GM18499 (cell line): ENCODE measurements around the gene PCYT1A.
"Not testable (repeated sequence)": the region's sequence is repeated elsewhere in the genome, so short reads cannot be mapped to it uniquely, and the experiment has no call there.

ENCODE experiments used
- ATAC-seq: cut with Tn5 transposase; IDR thresholded peaks from one replicate; pipeline ENCODE4 v1.9.1; 2021; ENCODE audit warnings: moderate number of reproducible peaks; ENCODE audit not compliant: insufficient read depth, unreplicated experiment

PCYT1A gene

GRCh38 chr3:196197524-196197923 lies 90.0 kb downstream of the PCYT1A start:
- no peak for ATAC-seq

- no peak for ATAC-seq
Observed at GRCh38 chr3:196195664-196196265, 91.8 kb downstream of the PCYT1A start.

DNA sequence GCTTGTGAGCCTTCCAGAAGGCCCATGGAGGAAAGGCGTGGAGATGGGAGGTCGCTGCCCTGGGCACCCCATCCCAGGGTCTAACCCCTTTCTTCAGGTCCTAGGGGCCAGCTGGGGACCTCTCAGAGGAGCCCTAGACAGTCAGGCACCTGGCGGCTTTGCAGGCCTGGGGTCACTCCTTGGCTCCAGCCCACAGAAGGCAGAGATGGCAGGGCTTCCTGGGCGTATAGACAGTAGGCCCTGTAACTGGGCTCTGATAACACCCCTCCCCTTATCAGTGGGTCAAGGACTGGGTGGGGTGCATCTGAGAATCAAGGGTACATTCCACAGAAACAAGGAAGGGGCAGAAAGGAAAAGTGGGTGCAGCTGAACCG lies 93.0 kb downstream of the PCYT1A start:
- ATAC-seq = no peak

GRCh38 chr3:196193736-196194541 lies 93.6 kb downstream of the PCYT1A start:
- ATAC-seq = no peak

- no peak for ATAC-seq
Observed at GRCh38 chr3:196193133-196193735, 94.3 kb downstream of the PCYT1A start.

DNA sequence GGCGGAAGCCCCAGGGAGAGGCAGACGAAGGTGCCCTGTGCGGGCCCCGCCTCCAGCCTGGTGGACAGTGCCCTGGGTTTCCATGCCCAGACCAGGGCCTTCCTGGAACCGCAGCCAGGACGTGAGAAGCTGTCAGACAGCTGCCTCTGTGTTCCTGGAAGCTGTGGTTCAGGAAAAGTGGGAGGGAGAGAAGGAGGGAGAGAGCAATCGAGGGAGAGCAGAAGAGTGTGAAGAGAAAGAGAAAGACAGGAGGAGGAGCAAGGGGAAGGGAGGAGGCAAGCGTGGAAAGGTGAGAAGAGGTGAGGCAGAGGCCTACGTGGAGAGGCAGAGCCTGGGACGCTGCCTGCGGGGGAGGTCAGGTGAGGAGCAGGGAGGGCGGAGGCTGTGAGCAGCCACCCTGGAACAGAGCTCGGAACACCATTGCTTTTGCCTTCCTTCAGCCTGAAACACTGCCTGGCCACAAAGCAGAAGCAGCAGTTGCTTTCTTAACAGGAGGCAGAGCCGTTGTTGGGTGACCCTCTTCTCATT lies 94.9 kb downstream of the PCYT1A start:
- ATAC-seq = no peak

DNA sequence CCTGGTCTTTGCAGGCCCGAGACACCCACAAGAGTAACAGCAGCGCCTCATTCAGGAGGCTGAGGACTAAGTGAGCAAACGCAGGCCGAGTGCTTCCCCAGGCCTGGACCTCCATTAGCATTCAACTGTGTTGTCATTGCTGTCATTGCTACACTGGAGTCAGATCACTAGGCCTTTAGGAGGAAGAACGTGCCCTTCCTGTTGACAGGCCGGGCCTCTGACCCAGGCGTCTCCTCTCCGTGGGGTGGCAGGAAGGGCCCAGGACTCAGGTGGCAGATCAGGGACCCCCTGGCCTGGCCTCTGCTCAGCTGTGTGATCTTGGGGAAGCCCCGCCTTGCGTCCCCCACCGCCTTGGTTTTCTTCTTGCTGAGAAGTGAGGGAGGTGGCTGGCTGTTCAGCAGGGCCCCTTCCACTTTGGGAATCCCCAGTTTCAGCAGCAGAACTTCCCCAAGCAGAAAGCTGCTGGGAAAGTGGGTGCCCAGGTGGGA lies 95.4 kb downstream of the PCYT1A start:
- no peak for ATAC-seq

DNA sequence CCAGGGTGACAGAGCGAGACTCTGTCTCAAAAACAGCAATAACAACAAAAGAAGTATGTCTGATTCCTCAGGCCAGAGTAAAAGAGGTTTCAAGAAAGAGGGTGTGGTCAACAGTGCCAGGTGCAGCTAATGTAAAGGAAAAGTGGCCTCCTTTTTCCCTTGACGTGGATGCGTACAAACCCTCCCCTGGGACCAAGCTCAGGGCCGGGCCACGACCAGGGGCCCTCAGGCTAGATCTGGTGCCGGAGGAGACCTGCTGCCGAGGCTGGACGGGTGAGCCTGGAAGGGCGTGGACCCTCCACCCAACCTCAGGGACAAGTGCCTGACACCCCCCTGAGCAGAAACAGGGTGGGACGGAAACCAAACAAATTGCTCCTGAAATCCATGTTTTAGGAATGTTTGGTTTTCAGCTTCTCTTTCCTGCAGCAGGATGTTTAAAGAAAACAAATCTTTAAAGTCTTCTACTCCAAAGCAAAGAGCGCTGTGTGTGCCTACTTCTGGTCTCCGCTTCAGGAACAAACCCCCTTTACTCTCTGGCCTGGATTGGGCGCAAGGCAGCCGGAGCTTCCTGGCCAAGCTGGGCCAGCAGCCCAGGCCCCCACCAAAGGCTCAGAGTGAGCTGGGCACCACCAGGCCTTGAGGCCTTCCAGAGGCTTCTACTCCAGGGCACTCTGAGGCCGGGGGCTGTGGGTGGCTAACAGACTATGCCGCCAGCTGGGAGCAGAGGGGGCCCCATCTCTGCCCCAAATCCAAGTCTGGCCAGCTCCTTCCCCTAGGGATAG lies 97.8 kb downstream of the PCYT1A start:
- no peak for ATAC-seq

DNA sequence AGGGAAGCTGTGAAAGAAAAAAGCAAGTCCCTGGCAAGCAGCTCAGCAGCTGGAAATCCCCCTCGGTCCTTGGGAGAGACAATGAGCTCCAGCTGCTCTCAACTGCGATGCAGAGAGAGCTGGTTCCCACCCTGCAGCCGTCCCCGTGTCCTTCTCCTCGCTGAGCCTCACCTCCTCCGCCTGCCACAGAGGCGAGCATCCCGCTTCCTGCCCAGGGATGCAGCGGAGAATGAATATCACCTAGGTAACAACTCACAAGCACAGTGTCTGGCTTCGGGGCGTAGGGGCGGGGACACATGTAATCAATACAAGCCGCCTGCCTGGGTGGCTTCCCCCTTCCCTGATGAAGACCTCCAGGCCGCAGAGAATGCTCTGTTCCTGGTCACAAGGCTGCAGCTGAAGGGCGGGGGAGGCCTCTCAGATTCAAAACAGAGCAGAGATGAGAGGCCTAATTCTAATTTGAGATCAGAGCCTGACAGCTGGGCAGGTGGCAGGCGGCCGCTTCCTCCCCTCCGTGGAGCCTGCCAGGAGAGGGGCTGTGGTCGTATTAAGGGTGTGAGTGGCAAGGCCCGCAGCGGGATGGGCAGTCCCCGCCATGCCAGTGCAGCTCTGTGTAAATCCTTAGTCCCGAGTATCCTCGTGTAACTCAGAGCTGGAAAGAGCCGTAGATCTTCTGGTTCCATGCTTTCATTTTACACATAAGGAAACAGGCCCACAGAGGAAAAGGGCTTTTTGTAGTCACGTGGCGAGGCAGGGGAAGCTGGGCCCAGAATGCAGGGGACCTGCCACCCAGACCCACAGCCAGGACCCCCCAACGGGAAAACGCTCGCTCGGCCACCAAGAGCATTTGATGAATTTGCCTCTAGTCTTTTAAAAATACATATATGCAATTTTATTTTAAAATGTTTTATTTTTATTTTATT lies 100.6 kb downstream of the PCYT1A start:
- no peak for ATAC-seq

DNA sequence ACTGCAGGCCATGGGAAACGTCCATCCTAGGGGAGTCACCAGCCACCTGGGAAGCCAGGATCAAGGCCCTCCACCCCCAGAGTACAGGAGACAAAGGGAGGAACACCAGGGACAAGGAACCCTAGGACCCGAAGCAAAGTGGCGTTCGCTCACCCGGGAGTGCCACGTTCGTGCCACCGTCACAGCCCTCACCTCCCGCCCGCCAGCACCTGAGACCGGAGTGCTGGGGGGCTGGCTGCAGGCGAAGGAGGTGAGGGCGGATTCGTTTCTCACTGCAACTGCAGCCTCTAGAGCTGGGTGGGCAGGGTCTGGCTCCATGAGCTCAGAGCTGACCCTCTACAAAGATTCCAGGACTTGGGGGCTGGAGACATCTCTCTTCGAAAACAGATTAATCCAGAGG lies 102.6 kb downstream of the PCYT1A start:
- no peak for ATAC-seq

- ATAC-seq = not testable (repeated sequence)
Observed at GRCh38 chr3:196184169-196184432, 103.4 kb downstream of the PCYT1A start.

DNA sequence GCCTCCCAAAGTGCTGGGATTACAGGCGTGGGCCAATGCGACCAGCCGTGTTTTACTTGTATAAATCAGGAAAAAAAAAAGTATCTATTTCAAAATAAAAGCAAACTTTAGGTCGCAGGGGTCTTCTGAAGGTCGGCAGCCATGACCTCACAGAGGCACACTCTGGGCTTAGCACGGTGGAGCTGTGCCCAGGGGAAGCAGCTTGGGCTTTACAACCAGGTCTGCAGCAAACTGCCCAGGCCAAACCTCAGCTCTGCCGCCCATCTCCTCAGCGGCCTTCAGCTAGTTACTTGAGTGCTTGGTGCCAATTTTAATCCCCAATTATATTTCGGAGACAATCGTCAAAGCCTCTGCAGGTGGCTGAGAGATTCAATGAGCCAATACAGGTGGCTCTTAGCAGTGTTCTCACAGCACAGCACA lies 106.4 kb downstream of the PCYT1A start:
- ATAC-seq = no peak

DNA sequence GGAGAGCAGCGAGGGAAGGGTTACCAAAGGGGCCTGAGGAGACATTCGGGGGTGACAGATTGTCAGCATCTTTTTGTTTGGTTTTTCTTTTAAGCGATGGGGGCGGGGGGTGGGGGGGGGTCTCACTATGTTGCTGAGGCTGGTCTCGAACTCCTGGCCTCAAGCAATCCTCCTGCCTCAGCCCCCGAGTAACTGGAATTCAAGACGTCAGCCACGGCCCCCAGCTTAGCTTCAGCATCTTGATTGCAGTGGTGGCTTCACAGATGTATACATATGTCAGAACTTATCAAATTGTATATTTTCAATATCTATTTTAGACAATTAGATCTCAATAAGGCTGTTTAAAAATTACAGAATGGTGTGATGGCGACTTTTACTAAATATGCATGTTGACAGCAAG lies 107.2 kb downstream of the PCYT1A start:
- no peak for ATAC-seq
